Sigmoid colon (tissue), 7 donors: Measurements from ENCODE around the gene MSGN1. TPM values are rescaled to one million over a fixed set of nuclear protein-coding genes. Genes with fewer than 3 reads are reported as not detected.

Source experiments
- DNase-seq: peaks from one replicate; pipeline ENCODE4 v3.0.0-alpha.2; 2019
- H3K27ac ChIP-seq, 4 donors: fragments of 200-600 bp; sonication (generic); one replicate each; pipeline ENCODE4 v1.5.1; 2016 to 2019; ENCODE audit warnings: mild to moderate bottlenecking in 1 of 4
- H3K27me3 ChIP-seq, 3 donors: fragments of 200-600 bp; sonication (generic); one replicate each; pipeline ENCODE4 v1.5.1; 2019; ENCODE audit warnings: mild to moderate bottlenecking in 1 of 3
- H3K36me3 ChIP-seq, 4 donors: fragments of 200-600 bp; sonication (generic); one replicate each; pipeline ENCODE4 v1.5.1; 2016 to 2019
- H3K4me1 ChIP-seq, 4 donors: fragments of 200-600 bp; sonication (generic); one replicate each; pipeline ENCODE4 v1.5.1; 2017 to 2019
- H3K4me3 ChIP-seq, 4 donors: fragments of 200-600 bp; sonication (generic); one replicate each; pipeline ENCODE4 v1.5.1; 2017 to 2019; ENCODE audit warnings: mild to moderate bottlenecking in 2 of 4, moderate library complexity in 1 of 4
- H3K9me3 ChIP-seq, 4 donors: fragments of 200-600 bp in 3 of 4; sonication (generic) in 3 of 4; one replicate each; pipeline versions ENCODE4 v1.5.1 to v1.6.1; 2013 to 2019
- EP300 ChIP-seq, 4 donors: sonication (generic); formaldehyde crosslinking; IDR thresholded peaks; one replicate each; pipeline ENCODE4 v1.6.1; 2017; ENCODE audit warnings: antibody characterized with exemption in 4 of 4
- POLR2A ChIP-seq, 2 donors: fragments of 450-650 bp; IDR thresholded peaks; one replicate each; pipeline ENCODE4 v1.6.1; 2016; ENCODE audit warnings: antibody characterized with exemption in 2 of 2, mild to moderate bottlenecking in 2 of 2, moderate library complexity in 2 of 2
- POLR2AphosphoS5 ChIP-seq, 4 donors: sonication (generic); formaldehyde crosslinking; IDR thresholded peaks; one replicate each; pipeline ENCODE4 v1.6.1; 2017; ENCODE audit warnings: antibody characterized with exemption in 4 of 4
- WGBS, 2 donors: extraction: QIAGEN DNeasy Blood & Tissue Kit; methylation state at CpG; one replicate each; pipeline ENCODE4 v1.1.7; 2013; 5-methylcytosine and 5-hydroxymethylcytosine counted together
- intact Hi-C: fragments of 100-400 bp; cut with DNase I; formaldehyde crosslinking; loops from one replicate; pipeline ENCODE4 v1.15.1; 2023
- polyA plus RNA-seq, 3 donors: library from polyadenylated mRNA; stranded (reverse); fragments of 200-250 nt; gene quantifications; one replicate each; pipeline ENCODE4 v1.2.3, GENCODE V29; 2013
- total RNA-seq, 4 donors: library from RNA; depleted of rRNA; stranded (reverse); fragments of >200 nt; gene quantifications; one replicate each; pipeline ENCODE4 v1.1.0, GENCODE V29; 2016
- TF ChIP-seq, protein P1 (sequence below), 4 experiments: fragments of 450-650 bp in 3 of 4; fragments of 200-600 bp in 1 of 4; IDR thresholded peaks; one replicate each; pipeline ENCODE4 v1.5.1; 2016 to 2019; ENCODE audit warnings: antibody characterized with exemption in 4 of 4, mild to moderate bottlenecking in 3 of 4, moderate library complexity in 2 of 4
- donor health status: healthy with polysubstance abuse.
- donor health status: Bipolar disorder and iron deficiency.
- donor health status: healthy.

Gene MSGN1, protein sequence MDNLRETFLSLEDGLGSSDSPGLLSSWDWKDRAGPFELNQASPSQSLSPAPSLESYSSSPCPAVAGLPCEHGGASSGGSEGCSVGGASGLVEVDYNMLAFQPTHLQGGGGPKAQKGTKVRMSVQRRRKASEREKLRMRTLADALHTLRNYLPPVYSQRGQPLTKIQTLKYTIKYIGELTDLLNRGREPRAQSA
- total RNA-seq (not detected), polyA plus RNA-seq (under 1 TPM in 1 of 3 donors, not detected in 2; 0.41 TPM)

DNA sequence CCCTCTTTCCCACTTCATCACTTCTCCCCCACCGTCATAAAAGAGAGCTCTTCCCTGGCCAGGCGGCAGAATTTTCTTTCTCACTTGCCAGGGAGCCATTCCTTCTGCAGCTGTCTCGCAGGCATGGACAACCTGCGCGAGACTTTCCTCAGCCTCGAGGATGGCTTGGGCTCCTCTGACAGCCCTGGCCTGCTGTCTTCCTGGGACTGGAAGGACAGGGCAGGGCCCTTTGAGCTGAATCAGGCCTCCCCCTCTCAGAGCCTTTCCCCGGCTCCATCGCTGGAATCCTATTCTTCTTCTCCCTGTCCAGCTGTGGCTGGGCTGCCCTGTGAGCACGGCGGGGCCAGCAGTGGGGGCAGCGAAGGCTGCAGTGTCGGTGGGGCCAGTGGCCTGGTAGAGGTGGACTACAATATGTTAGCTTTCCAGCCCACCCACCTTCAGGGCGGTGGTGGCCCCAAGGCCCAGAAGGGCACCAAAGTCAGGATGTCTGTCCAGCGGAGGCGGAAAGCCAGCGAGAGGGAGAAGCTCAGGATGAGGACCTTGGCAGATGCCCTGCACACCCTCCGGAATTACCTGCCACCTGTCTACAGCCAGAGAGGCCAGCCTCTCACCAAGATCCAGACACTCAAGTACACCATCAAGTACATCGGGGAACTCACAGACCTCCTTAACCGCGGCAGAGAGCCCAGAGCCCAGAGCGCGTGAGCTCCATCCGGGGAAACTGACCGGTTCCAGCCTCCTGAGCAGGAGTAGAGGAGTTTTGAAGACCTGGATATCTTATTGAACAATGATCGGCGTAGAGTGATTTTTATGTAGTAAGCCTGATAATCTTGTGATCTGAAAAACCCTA, at the start of gene MSGN1:
TSS of gene MSGN1 (plus strand) at position 65 of the 850 bp plus-strand sequence. CDS start at position 124, 59 bp downstream.
- no peaks in the 10 kb centered on the region for H3K9me3 ChIP-seq
- 94 to 96% methylated on average over 26 of the region's 26 CpGs for WGBS, 2 donors

DNA sequence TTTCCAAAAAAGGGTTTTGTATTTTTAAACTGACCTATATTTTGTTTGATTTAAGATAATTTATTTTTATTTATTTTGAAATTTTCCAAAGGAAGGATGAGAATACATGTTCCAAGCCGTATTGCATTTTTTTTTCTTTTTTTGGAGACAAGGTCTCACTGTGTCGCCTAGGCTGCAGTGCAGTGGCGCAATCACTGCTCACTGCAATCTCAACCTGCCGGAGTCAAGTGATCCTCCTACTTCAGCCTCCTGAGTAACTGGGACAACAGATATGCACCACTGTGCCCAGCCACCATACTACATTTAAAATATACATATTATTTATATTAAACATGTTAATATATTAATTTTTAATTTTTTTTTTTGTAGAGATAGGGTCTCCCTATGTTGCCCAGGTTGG, 47.4 kb upstream of the MSGN1 start:
- TF ChIP-seq POLR2A (IDR thresholded peaks at IDR 0.05) (no peak), EP300 (IDR thresholded peaks at IDR 0.05) (no peak), POLR2AphosphoS5 (IDR thresholded peaks at IDR 0.05) (no peak)
- TF ChIP-seq, protein P1, sequence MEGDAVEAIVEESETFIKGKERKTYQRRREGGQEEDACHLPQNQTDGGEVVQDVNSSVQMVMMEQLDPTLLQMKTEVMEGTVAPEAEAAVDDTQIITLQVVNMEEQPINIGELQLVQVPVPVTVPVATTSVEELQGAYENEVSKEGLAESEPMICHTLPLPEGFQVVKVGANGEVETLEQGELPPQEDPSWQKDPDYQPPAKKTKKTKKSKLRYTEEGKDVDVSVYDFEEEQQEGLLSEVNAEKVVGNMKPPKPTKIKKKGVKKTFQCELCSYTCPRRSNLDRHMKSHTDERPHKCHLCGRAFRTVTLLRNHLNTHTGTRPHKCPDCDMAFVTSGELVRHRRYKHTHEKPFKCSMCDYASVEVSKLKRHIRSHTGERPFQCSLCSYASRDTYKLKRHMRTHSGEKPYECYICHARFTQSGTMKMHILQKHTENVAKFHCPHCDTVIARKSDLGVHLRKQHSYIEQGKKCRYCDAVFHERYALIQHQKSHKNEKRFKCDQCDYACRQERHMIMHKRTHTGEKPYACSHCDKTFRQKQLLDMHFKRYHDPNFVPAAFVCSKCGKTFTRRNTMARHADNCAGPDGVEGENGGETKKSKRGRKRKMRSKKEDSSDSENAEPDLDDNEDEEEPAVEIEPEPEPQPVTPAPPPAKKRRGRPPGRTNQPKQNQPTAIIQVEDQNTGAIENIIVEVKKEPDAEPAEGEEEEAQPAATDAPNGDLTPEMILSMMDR (IDR thresholded peaks at IDR 0.05) = no peak
- H3K4me3 ChIP-seq = no peak overlapping the region
- H3K36me3 ChIP-seq = no peaks in the 10 kb centered on the region
- H3K9me3 ChIP-seq = no peaks in the 10 kb centered on the region
- H3K4me1 ChIP-seq = no peaks in the 10 kb centered on the region
- DNase-seq = no peak
- no peak overlapping the region for H3K27ac ChIP-seq
- WGBS, 2 donors = 94 to 97% methylated on average over 4 of the region's 4 CpGs
- intact Hi-C loops = no loop called here
- H3K27me3 ChIP-seq = no peaks in the 10 kb centered on the region

More for the DNA sequence above, at the start of gene MSGN1:
- Histone ChIP-seq H3K4me3 (no peak within 1 kb of the TSS), H3K4me1 (no peaks in the 10 kb centered on the region), H3K27me3 (no peaks in the 10 kb centered on the region), H3K27ac (no peak within 1 kb of the TSS), H3K36me3 (no peaks in the 10 kb centered on the region)
- TF ChIP-seq POLR2A (IDR thresholded peaks at IDR 0.05) (no peak), EP300 (IDR thresholded peaks at IDR 0.05) (no peak), POLR2AphosphoS5 (IDR thresholded peaks at IDR 0.05) (no peak)
- TF ChIP-seq, protein P1 (IDR thresholded peaks at IDR 0.05) = no peak
- no peak for DNase-seq
- intact Hi-C loops = no loop called here

DNA sequence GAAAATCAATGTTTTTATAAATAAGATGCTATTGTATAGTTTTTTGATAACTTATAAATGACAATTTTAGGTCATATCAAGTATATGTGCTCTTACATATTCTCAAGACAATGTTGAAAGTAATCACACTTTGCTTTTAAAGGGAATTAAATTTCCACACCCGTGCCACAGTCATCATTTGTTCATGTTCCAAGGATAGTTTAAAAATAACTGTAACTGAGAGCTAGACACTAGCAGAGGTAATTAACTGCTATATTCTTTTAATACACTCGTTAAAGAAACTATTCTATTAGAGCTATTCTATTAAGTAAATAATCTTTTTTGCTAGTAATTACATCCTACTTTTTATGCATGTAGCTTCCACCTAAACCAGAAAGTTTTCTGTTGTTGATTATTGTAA, 44.3 kb upstream of the MSGN1 start:
- Histone ChIP-seq H3K9me3 (no peaks in the 10 kb centered on the region), H3K4me1 (no peaks in the 10 kb centered on the region), H3K27me3 (no peaks in the 10 kb centered on the region), H3K27ac (no peak overlapping the region), H3K36me3 (no peaks in the 10 kb centered on the region), H3K4me3 (no peak overlapping the region)
- WGBS, 2 donors = 95 to 97% methylated on average over 2 of the region's 2 CpGs
- TF ChIP-seq EP300 (IDR thresholded peaks at IDR 0.05) (no peak), POLR2A (IDR thresholded peaks at IDR 0.05) (no peak)
- TF ChIP-seq, protein P1 (IDR thresholded peaks at IDR 0.05) = no peak
- no peak for DNase-seq
- intact Hi-C loops = no loop called here

DNA sequence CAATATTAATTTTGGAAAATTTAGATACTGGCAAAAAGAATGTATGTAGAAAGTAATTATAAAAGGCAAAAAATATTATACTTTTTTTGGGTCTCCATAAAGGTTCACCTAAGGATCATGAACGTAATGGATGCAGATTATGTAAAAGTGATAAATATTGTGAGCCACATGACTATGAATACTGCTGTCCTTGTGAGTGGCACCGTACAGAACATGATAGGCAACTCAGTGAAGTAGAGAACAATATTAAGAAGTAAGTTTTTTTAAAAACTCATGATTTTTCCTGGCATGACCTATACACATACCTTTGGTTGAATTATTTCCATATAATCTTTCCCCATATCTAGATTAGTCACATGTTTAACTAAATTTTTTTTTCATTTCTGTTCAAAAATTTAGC, 43.7 kb upstream of the MSGN1 start:
- H3K27me3 ChIP-seq = no peaks in the 10 kb centered on the region
- TF ChIP-seq EP300 (IDR thresholded peaks at IDR 0.05) (no peak), POLR2A (IDR thresholded peaks at IDR 0.05) (no peak), POLR2AphosphoS5 (IDR thresholded peaks at IDR 0.05) (no peak)
- TF ChIP-seq, protein P1 (IDR thresholded peaks at IDR 0.05) = no peak
- H3K36me3 ChIP-seq = no peaks in the 10 kb centered on the region
- no peaks in the 10 kb centered on the region for H3K9me3 ChIP-seq
- no peak overlapping the region for H3K27ac ChIP-seq
- intact Hi-C loops = no loop called here
- 93 to 96% methylated on average over 2 of the region's 2 CpGs for WGBS, 2 donors
- H3K4me3 ChIP-seq = no peak overlapping the region
- DNase-seq = no peak
- H3K4me1 ChIP-seq = no peaks in the 10 kb centered on the region
